Activated CD4-positive, alpha-beta T cell treated with anti-CD3 and anti-CD28 coated beads, Interleukin-2, amount 50 U/mL, for 48 hours (primary cell): Measurements from ENCODE around the gene OR56A3.
A peak's percentile ranks its signal among the peaks of the same experiment; 100 is the strongest.
"Not testable (repeated sequence)": the region's sequence is repeated elsewhere in the genome, so short reads cannot be mapped to it uniquely, and the experiment has no call there.

Experiments
- DNase-seq, 2 experiments: peaks; one replicate each; pipeline ENCODE4 v3.0.0-alpha.2; 2020

OR56A3 gene, protein sequence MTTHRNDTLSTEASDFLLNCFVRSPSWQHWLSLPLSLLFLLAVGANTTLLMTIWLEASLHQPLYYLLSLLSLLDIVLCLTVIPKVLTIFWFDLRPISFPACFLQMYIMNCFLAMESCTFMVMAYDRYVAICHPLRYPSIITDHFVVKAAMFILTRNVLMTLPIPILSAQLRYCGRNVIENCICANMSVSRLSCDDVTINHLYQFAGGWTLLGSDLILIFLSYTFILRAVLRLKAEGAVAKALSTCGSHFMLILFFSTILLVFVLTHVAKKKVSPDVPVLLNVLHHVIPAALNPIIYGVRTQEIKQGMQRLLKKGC

DNA sequence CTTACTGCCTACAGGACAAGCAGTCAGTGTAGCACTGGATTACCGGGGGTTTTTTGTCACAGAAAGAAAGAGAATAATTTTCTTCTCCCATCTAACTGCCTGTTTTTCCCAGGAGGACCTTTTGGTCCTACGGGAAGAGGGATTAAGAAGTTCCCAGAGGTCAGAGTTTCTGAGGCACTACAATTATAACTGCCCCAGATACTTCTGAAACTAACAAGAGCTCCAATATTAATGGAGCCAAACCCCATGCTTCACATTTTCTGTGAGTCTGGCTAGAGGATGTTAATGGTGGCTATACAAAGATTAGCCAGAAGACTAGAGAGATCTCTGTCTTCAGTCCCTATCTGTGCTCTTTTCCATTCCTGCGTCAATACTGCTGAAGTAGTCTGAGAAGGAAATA lies at the start of gene OR56A3:
Gene OR56A3, plus strand, starts transcription at position 301 of the 400 bp plus-strand sequence. CDS start 5,096 bp downstream, outside the sequence.
- no peak for DNase-seq

DNA sequence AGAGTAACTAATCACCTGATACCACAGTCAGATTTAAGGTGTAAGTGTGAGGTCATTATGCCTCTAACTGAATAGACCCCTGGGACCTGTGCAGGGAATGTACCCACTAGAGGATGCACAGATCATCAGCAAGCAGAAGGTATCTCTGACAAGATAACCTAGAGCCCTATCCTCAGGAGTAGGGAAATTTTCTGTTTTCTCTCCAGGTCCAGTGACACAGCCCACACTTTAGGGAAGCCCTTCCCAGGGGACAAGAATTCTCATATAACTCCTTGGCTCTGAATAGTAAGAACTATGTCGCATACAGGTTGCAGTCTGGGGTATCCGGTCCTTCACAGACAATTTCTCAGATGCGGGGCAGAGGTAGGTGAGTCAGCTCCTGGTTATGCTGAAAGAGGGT lies 49.1 kb upstream of the OR56A3 start, which contains the start of gene OR52E5:
Gene OR52E5, plus strand, starts transcription at position 301 of the 400 bp plus-strand sequence. CDS start 7,569 bp downstream, outside the sequence.
- no peak for DNase-seq

DNA sequence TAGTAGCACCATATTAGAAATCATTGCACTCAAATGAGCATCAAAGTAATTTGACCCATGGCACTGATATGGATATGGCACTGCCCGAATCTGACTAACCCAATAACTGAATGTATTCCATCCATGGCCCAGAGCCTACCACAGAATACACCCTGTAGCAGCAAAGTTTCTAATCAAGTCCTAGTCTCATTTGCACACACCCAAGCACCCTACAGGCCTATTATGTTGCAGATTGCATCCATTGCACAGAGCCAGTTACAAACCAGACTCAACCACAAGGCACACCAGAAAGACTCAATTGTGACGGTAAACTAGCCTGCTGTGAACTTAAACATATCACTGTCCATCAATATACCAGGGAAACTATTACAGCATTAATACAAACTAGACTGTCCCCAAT lies 42.5 kb upstream of the OR56A3 start:
- no peak for DNase-seq

DNA sequence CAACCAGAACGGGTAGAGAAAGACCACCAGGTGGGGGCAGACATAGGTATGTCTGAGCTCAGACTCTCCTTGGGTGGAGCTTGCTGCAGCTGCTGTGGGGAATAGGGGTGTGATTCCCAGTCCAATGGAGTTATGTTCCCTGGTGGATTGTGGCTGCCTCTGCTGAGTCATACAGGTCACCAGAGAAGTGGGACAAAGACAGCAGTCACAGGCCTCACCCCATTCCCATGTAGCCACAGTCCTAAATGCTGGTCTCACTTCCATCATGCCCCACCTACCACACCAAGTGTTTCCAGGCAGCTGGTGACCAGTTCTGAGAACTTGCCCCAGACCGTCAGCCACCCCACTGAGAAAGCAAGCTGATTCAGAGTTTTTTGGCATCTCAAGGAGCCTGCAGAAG lies 31.5 kb upstream of the OR56A3 start:
- no peak for DNase-seq

DNA sequence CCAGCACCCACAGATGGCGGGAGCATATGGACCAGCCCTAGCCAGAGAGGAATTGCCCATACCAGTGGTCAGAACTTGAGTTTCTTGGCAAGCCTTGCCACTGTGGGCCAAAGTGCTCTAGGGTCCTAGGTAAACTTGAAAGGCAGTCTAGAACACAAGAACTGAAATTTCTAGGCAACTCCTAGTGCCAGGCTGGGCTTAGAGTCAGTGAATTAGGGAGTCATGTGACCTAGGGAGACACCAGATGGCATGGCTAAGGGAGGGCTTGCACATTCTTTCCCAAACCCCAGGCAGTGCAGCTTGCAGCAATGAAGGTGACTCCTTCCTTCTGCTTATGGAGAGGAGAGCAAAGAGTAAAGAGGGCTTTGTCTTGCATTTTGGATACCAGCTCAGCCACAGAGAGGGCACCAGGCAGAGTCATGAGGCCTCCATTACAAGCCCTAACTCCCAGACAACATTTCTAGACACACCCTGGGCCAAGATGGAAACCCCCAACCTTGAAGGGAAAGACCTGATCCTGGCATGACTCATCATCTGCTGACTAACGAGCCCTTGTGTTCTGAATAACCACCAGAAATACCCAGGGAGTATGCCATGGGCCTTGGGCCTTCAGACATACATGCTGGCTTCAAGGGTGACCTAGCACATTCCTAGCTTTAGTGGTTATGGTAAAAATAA lies 19.2 kb upstream of the OR56A3 start:
- DNase-seq, result peak; percentile 9 to 28

DNA sequence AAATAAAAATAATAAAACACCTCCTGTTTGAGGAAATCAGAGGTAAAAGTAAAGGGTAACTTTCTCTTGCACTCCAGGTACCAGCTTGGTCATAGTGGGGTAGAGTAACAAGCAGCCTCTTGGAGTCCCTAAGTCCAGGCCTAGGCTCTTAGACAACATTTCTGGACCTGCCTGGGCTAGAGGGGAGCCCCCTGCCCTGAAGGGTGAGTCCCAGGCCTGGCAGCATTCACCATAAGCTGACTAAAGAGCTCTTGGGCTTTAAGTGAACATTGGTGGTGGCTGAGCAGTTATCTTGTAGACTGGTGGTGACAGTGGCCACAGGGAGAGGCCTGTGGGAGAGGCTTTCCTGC lies 18.6 kb upstream of the OR56A3 start:
- DNase-seq, result no peak

DNA sequence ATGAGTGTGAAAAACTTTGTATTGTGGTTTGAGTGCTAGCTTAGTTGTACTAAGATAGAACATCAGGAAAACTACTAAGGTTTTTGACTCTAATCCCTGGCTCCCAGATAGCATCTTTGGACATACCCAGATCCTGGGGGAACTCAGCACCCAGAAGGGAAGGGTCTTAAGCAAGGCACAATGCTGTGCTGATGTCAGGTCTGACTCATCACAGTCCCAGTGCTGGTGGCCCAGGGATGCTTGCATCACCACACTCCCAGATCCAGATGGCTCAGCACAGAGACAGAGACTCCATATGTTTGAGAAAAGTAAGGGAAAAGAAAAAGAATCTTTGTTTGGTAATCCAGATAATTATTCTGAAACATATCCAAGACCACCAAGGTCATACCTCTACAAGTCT lies 18.3 kb upstream of the OR56A3 start:
- no peak for DNase-seq

DNA sequence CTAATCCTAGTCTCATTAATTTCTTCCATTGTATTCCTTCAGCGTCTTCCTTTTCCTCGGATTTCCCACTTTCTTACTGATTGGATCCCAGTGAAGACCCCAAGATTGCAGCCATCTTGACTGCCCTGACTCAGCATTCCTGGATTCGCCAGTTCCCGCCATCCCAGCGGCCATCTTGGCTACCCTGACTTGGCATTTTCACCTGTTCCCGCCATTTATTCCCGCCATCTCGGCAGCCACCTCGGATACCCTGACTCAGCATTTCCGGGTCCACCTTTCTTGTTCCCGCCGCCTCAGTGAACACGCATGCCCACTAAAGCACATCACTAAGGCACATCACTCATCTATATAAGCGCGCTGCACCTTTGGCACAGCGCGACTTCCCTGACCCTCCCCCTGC lies 13.8 kb upstream of the OR56A3 start:
- DNase-seq, result no peak

DNA sequence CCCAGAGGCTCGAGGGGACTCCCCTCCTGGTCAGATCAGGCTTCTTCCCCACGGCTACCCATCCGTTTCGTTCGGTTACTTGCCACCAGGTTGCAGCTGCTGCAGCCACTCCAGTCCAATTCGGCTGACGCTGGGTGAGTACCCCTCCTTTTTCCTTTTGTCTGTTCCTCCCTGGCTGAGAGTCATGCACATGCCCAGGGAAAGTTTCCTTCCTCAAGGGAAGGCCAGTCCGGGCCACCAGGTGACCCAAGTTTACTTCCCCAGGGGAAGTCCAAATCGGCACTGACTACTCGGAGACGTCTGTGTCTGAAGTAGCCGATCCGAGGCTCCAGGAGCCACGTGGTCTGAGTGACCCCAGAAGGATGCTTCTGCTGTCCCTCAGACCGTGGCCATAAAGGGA lies 13.2 kb upstream of the OR56A3 start:
- DNase-seq, result no peak

DNA sequence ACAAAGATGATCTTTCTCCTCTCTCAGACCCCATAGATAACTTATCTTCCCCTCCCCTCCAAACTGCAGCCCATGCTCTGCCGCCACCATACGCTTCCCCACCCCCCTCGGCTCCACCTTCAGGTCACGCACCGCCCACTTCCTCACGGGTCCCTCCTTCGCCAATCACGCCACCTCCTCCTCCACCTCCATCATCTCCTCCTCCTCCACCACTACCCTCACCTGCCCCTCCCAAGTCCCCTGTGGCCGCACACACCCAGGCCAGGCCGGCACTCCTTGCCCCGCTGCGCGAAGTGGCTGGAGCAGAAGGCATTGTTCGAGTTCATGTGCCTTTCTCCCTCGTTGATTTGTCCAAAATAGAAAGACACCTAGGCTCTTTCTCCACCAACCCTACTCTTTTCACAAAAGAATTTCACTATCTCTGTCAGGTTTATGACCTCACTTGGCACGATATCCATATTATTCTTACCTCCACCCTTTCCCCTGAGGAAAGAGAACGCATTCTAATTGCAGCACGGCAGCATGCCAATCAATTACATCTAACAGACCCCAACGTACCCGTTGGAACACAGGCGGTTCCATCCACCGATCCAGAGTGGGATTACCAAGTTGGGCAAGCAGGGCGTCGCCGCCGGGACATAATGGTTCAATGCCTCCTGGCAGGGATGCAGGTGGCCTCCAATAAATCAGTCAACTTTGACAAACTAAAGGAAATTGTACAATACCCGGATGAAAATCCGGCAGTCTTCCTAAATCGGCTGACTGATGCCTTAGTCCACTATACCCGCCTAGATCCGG lies 12.3 kb upstream of the OR56A3 start:
- DNase-seq, result no peak

DNA sequence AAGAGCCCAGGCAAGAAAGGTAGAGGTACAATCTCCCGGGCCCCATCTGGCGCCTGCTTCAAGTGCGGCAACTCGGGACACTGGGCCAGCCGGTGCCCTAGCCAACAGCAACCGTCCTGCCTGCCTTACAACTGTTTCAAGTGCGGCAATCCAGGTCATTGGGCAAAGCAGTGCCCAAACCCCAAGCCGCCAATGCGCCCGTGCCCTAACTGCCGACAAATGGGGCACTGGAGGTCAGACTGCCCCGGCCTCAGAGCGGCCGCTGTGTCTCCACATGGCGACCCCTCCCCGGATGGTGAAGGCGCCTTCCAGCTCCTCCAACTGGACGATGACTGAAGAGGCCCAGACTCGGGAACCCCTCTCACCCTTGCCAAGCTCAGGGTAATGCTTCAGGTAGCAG lies 11.4 kb upstream of the OR56A3 start:
- DNase-seq, result no peak

DNA sequence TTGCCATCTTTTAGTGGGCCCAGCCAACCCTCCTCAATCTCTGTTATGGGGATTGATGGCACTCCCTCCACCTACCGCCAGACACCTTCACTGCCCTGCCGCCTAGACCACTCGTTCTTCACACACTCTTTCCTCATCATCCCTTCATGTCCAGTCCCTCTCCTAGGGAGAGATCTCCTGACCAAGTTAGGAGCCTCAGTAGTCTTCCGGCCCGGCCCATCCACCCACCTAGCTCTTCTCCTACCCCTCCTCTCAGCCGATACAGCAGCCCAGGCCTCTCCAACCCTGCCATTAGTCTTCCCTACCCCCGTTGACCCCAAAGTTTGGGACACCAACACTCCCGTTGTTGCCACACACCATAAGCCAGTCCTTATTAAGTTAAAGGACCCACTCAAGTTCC lies 11.0 kb upstream of the OR56A3 start:
- no peak for DNase-seq

DNA sequence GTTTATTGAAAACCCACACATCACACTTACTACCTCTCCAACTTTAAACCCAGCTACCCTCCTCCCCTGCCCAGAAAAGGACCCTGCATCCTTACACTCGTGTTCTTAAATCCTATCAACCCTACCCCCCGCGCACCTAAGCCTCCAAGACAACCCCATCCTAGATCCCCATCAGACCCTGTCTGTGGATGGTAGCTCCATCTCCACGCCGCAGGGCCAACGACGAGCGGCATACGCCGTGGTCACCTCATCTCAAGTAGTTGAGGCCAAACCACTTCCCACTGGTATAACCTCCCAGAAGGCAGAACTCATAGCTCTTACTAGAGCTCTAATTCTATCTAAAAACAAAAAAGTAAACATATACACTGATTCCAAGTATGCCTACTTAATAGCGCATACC lies 9.4 kb upstream of the OR56A3 start:
- no peak for DNase-seq

DNA sequence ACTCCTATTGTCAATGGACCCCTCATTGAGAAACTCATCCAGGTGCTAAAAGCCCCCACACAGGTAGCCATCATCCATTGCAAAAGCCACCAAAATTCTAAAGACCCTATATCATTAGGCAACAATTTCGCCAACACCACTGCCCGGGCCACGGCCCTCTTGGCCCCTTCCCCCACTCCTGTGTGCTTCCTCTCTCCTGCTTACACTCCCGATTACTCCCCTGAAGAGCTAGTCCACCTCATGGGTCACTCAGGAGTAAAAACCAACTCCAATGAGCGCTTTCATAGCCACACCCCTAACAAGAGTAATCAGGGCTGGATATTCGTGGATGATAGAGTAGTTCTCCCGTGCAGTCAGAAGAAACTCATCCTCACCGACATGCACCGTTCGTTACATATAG lies 8.9 kb upstream of the OR56A3 start:
- no peak for DNase-seq

DNA sequence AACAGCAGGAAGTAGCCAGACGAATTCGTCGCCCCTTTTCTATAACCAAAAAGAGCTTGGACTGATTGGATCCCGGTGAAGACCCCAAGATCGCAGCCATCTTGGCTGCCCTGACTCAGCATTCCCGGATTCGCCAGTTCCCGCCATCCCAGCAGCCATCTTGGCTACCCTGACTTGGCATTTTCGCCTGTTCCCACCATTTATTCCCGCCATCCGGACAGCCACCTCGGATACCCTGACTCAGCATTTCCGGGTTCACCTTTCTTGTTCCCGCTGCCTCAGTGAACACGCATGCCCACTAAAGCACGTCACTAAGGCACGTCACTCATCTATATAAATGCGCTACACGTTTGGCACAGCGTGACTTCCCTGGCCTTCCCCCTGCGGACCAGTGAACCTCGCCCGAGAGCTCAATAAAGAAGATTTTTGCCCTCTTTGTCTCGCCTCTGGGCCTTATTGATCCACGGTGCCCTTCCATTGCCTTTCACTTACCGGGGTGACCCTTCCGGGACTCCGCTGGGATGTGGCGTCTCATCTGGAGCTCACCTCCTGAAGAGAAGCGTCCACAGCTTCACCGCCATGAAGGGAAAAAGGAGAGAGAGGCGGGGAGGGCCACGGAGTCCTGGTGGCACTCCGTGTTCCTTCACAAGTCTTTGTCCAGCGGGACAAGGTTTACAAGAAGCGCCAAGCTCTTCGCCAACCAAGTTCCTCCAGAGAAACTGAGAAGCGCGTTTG lies 4.0 kb upstream of the OR56A3 start:
- DNase-seq, result no peak

DNA sequence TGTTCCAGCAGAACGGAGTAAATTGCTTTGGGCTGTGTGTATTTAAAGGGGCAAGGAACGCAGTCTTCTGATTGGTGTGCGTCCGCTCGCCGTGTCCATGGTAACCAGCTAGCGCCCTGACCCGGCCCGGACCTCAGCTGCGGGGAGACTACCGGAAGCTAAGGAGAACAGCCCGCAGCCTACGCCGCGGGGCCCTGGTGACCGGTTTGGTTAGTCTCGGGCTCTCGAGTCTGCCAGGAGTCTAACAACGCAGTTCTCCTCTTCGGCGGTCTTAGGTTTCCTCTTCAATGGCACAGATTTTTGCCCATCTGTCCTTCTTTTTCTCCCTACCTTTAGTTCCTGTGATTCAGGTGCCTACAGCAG lies 3.5 kb upstream of the OR56A3 start:
- no peak for DNase-seq

DNA sequence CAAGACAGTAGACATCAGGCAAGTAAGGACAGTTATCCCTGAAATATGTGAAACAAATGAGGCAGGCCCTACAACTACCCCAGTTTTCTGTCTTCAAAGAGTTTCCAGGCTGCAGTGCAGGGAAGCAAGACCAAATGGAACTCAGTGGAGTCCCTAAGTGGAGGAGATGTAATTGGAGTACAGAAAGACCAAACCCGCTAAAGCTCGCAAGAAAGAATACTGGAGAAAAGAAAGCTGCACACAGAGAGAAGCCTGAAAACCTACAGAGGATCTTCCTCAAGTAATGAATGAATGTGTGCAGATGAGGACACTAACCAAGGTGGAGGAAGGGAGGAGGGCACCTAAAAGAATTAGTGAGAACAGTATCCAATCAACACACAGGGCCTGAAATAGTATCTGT lies 1.3 kb upstream of the OR56A3 start:
- no peak for DNase-seq

DNA sequence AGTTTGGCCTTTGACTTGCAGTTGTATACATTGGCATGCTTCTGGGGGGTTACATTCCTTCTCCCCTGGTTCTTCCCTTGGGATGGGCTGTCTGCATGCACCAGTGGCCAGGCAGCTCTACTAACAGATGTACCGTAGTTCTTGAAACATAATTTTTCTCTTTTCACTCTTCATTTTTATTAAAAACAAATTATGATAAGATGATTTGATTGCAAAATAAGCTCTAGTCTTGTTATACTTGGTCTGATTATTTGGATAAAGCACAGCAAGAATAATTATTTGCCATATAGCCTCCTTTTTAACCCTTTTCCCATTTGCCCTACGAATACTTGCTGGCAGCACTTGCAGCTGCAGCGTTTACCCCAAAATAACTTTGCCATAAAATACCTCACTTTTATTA lies 13.5 kb downstream of the OR56A3 start:
- DNase-seq, result no peak

DNA sequence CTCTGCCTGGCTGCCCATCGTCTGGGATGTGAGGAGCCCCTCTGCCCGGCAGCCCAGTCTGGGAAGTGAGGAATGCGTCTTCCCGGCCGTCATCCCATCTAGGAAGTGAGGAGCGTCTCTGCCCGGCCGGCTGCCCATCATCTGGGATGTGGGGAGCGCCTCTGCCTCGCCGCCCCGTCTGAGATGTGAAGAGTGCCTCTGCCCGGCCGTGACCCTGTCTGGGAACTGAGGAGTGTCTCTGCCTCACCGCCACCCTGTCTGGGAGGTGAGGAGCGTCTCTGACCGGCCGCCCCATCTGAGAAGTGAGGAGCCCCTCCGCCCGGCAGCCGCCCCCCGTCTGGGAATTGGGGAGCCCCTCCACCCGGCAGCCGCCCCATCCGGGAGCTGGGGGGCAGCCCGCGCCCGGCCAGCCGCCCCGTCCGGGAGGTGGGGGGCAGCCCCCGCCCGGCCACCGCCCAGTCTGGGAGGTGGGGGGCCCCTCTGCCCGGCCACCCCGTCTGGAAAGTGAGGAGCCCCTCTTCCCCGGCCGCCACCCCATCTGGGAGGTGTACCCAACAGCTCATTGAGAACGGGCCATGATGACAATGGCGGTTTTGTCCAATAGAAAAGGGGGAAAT lies 18.8 kb downstream of the OR56A3 start:
- DNase-seq, result not testable (repeated sequence)

DNA sequence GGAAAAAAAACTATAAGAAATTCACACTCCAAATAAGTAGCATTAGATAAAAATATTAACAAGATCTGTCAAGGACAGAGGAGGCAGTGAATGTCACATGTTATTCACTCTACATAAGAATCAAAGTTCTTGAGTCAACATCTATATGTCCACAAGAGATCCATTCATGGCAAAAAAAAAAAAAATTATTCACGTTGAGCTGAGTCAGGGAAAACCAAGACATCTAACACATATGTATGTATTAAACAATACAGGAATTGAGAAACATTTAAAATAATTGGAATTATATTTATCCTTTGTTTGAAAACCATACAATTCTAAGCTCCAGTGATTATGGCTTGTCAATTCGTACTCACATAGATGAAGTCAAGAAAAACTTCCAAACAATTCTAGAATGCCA lies 24.9 kb downstream of the OR56A3 start:
- no peak for DNase-seq

DNA sequence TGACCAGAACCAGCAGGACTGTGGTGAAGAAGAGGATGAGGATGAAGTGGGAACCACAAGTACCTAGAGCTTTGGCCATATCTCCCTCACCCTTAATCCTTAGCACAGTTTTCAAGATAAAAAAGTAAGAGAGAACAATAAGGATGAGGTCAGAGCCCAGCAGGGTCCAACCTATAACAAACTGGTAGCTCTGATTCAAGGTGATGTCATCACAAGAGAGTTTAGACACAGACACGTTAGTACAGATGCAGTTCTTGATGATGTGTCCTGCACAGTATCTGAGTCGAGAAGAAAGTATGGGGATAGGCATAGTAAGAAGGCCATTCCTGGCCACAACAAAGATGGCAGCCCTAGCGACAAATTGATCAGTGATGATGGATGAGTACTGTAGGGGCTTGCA lies 25.7 kb downstream of the OR56A3 start:
- no peak for DNase-seq

DNA sequence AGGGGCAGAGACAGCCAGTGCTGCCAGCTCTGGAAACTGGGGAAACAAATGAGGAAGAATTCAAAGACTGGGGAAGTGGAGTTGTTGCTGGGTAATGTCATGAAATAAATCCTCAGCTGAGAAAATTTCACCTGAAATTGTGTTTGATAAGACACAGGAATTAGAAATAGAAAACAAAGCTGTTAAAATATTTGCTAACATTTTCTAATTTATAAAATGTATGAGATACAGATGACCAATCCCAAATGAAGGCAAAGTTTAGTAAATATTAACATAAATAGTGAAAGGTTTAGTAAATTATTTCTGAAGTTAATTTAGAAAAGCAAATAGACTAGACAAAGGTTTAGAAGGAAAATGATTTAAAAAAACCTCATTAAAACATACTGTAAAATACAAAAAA lies 26.3 kb downstream of the OR56A3 start, which contains the start of gene OR56A5:
Gene OR56A5, minus strand, starts transcription at position 101 of the 400 bp plus-strand sequence. Its CDS starts 0 bp downstream, at position 101.
- DNase-seq, result no peak

DNA sequence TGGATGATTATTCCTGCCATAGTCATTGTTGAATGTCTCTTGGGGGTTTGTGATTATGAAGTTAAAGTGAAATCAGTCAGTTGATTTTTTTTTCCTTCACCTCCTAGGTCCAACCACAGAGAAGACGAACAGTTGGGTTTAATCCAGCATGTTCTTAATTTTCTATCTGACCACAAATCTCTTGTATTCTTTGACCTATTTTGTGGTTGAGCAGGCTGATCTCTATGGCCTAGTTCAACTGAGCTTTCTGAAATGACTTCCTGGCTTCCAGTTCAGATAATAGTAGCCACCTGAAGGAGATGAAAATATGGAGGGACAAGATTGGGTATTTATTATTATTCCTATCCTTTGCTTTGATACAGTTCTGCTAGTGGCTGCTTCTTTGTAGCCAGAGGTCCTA lies 31.5 kb downstream of the OR56A3 start:
- DNase-seq, result no peak
